Activated CD4-positive, alpha-beta T cell treated with anti-CD3 and anti-CD28 coated beads, Interleukin-2, amount 50 U/mL, for 48 hours (primary cell): ENCODE measurements around the gene MOCOS.

Source experiments
- DNase-seq, 2 experiments: peaks; one replicate each; pipeline ENCODE4 v3.0.0-alpha.2; 2020

MOCOS gene

DNA sequence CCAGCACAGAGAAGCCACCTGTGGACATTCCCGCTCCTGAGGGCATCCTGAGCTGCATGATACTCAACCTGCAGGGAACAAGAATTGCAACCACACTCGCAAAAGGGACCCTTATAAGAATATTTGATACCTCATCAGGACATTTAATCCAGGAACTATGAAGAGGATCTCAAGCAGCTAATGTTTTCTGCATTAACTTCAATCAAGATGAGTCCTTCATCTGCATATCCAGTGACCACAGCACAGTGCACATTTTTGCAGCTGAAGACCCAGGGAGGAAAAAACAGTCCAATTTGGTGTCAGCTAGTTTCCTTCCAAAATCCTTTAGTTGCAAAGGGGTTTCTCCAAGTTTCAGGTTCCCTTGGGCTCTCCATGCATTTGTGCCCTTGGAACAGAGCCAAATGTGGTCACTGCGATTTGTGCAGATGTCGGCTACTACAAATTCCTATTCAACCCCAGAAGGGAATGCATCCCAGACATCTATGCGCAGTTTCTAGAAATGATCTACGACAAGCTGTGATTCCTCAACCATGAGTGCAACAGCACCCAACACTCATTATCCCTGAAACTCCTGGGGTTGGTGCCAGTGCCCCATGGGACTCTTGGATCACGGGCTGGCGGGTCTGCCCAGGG is 86.9 kb downstream of the MOCOS start:
- no peak for DNase-seq

DNA sequence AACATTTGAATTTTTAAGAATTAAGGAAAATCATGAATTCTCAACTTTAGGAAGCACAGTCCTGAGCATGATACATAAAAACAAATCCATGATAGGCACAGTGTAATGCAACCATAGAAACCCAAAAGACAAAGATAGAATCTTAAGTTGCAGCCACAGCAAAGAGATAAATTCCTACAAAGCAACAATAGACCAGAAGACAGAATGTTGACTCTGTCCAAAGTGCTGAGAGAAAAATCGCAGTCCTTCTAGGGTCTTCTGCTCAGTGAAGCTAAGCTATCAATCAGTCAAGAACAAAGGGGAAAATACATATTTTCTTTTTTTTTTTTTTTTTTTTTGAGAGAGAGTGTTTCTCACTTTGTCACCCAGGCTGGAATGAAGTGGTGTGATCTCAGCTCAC is 88.3 kb downstream of the MOCOS start:
- DNase-seq = no peak

DNA sequence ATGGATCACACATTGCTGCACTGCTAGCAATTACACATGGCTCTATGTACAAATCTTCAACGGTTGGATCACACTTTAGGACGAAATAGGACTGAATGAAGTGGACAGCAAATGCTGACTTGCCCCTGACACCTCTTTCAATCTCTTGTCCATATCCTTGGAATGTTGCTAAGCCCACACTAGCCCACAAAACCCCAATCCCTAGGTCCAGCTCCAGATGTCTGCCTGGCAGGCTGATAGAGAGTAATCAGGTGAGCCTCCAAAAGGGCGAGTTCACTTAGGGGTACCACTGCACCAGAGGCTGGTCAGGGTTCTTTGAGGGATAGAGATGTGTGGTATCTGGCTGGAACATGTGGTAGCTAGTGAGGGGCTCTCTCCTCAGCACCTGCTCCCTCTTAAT is 91.7 kb downstream of the MOCOS start:
- no peak for DNase-seq

DNA sequence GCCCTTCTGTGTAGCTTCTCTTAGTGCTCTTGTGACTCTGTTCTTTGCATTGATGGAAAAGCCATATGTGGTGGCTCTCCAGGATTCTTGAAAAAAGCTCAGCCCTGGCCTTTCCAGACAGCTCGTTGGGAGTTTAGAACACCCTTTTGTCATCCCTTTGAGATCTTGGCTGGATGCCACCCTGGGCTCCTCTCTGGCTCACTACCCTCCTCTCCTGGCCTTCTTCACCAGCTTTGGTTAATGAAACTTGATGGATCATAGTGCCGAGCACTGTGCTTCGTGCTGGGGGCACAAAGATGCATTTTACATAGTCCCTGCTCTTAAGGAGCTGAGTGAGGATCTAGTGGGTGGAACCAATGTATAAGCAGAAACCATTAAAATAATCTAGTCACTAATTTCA is 94.6 kb downstream of the MOCOS start:
- DNase-seq = no peak

DNA sequence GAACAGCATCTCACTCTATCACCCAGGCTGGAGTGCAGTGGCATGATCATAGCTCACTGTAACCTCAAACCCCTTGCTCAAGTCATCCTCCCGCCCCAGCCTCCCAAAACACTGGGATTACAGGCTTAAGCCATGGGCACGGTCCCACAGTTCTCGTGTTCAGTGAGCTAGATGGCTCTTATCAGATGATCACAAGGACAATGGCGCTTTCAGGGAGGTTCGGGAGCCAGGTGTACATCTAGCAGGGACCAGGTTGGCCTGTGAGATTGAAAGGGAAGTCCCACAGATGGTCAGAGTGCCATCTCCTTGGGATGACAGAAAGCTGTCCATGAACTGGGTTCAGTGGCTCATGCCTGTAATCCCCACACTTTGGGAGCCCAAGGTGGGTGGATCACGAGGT is 96.2 kb downstream of the MOCOS start:
- no peak for DNase-seq

DNA sequence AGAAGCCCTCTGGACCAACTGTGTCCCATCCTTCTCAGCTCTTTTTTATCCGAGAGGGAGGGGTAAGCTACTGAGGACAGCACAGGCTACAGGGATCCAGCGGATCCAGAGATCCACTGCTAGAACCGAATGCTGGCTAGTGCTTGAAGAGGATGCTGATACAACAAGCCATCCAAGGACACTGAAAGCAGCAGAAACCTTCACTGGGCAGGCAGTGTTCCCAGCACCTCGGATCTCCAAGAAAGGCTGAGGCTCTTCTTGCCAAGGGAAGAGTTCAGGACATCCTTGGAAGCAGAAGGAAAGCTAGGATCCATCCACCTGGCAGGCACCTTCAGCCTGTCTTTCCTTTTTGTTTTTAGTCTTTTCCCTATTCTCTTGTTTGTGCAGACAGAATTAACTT is 97.0 kb downstream of the MOCOS start:
- DNase-seq = no peak

DNA sequence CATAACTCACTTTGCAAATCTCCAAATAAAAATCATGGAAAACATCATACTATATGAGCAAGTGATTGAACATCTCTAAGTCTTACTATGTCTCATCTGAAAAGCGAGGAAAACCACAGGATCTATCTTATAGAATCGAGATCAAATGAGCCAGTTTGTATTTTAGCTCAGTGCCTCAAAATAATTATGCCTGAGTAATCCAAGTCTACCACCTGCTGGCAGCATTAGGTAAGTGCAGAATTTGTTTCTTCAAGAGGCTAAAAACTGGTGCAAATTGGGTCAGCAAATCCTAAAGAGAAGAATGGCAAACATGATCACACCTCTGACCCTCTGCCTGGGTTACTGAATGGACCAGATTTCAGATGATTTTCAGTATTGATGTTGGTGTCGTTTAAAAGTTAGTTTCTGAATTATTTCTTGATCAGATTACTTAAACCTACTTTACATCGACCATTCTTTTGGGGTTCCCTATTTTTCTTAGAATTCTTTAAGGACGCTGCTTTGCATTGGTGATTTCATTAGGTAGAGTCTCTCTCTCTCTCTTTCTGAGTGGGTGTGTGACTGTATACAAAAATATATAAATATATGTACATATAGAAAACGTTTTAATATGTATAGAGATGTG is 97.5 kb downstream of the MOCOS start:
- DNase-seq = peak in 1 of 2 experiments; percentile 33

DNA sequence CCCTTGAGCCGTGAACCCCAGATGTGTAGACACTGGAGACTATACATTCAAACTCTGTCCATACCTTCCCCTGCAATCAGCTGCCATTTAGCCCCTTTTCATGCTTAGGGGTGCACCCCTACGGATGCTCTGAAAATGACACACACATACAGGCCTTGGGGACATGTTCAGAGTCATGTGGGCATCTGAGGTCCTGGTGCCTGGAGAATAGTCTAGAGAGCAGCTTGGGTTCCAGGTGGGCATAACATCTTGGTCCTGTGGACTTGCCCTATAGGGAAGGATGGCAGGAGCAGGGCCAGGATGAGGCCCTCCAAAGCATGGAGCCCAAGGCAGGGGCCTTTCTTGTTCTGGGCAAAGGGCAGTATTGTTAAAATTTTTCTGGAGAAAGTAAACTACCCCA is 100.4 kb downstream of the MOCOS start:
- DNase-seq = no peak

DNA sequence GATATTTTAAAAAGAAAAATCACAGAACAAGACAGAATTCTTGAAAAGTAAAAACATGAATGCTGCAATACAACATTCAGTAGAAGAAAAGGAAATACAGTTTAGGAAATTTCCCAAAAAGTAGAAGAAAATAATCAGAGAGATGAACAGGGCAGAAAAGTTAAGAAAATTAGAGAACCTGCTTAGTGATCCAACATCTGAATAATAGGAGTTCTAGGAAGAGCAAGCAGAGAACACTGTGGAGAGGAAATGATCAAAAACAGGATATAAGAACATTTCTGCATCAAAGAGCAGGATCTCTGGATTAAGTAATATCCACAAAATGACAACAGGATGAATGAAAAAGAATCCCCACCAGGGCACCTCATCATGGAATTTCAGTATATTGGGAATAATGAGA is 101.4 kb downstream of the MOCOS start:
- DNase-seq = no peak

DNA sequence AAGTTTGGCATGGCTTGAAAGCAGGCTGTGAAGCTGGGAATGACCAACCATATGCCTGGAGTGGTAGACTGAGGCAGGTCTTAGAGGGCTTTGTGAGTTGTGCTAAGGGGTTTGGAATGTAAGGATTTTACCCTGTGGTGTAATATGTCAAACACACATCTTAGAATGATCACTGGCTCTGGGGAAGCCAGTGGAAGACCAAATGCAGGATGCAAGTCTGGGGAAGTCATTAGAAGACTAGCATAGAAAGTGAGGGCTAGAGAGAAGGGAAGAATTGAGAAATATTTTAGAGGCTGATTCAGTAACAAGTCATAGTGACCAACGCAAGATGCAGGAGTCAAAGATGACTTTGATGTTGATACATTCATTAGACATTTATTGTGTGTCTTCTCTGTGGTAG is 106.7 kb downstream of the MOCOS start:
- no peak for DNase-seq

DNA sequence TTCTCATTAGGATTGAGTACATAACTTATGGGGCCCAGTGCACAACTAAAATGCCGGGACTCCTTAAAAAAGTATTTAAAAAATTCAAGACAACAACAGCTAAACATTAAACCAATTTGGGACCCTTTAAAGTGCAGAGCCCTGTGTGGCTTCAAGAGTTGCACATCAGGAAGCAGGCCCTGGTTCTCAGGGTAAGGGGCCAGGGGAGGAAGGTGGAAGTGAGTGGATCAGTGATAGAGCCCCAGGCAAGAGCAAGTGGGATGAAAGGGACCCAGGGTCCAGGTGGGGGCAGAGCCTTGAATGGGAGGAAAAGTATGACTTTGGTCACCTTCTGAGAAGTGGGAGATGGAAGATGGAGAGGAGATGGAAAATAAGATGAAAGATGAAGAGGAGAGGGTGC is 107.9 kb downstream of the MOCOS start:
- DNase-seq = no peak

DNA sequence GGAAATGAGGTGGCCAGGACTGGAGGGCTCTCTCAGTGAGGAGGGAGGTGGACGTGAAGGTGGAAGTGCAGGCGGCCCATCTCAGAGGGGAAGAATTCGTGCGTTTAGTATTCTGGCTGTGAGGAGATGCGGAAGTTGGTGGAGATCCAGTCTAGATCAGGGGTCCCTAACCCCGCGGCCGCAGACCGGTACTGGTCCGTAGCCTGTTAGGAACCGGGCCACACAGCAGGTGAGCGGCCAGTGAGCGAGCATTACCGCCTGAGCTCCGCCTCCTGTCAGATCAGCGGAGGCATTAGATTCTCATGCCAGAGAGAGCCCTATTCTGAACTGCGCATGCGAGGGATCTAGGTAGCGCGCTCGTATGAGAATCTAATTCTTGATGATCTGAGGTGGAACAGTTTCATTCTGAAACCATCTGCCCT is 108.6 kb downstream of the MOCOS start:
- no peak for DNase-seq

DNA sequence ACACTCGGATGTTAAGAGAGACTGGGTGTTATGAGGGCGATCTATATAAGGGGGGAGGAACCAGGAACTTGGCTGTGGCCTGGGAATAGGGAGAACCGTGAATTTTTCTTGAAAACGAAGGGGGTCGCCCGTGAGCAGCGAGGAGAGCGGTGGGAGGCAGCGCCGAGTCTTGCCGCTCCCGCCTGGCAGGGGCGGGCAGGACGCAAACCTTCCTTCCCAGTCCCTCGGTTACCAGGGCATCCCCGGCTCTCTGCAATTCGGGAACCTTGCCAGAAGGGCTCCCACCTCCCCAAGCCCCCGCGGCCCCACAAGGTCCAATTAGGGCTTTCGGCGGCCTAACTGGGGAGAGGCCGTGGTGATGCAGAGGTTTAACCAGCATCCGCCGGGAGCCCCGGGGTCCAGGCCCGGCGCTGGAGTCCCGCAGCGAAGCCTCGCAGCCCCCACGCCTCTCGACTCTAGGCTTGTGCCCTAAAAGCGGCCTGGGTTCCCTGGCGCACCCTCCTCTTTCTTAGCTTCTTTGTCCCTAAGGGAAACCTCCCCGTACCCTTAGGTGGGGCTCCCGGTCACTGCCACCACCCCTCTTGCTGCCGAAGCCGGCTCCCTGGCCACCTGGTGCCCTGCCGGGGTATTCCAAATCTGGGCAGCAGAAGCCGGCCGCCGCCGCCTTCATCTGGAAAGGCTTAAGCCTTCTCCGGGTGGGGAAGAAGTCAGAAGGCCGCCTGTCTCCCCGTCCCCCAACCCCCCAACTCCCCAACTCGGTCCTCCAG is 109.5 kb downstream of the MOCOS start:
- peak in 1 of 2 experiments; percentile 20 for DNase-seq

DNA sequence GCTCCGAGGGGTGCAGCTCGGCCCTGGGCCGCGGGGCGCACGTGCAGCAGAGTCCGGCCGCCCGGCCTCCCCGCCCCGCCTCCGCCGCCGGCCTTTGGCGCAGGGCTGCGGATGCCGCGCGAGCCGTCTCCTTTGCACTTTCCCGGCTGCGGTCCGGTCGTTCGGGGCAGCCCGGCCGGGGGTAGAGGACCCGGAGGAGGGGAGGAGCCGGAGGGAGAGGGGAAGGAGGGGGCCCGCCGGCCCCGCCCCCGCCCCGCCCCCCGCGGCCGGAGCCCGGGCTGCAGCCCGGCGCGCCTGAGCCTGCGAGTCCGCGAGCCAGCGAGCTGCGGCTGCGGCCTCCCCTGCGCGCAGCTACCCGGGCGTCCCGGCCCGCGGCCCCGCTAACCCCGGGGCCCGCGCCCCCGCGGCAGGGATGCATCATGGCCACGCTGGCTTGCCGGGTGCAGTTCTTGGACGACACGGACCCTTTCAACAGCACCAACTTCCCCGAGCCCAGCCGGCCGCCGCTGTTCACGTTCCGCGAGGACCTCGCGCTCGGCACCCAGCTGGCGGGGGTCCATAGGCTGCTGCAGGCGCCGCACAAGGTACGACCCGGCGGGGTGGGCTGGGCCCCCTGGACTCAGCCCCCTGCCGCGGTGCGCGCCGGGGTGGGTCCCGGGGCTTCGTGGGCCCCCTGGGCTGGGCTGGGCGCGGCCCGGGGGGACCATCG is 110.3 kb downstream of the MOCOS start, which contains the start of gene FHOD3:
Gene FHOD3, plus strand, starts transcription at position 297 of the 709 bp plus-strand sequence. Its CDS starts 123 bp downstream, at position 420.
- DNase-seq = peak in 1 of 2 experiments; percentile 29

DNA sequence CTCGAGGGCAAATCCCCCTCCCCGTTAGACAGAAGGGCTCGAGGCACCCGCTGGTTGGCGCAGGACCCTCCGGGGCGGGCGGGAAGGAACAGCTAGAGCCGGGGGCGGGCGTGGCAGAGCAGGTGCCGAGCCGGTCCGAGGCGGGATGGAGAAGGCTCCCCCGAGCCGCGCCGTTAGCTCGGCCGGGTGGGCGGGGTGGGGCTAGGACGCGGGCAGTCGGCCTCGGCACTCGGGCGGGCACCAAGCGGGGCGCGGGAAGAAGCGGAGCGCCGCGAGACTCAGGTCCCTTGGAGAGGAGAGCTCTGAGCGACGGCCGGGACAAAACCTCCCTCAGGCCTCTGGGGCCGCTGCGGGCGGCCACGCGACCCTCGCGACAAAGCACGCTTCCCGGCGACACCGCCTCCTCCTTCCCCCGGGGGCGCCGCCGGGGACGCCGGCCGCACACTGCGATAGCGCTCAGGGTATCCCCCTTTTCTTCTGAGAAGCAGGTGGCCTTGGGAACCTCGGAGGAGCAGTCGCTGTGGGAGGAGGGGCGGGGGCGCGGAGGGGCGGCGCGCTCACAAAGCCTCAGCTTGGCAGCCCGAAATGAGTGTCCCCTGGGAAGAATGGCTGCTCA is 110.9 kb downstream of the MOCOS start:
- no peak for DNase-seq

DNA sequence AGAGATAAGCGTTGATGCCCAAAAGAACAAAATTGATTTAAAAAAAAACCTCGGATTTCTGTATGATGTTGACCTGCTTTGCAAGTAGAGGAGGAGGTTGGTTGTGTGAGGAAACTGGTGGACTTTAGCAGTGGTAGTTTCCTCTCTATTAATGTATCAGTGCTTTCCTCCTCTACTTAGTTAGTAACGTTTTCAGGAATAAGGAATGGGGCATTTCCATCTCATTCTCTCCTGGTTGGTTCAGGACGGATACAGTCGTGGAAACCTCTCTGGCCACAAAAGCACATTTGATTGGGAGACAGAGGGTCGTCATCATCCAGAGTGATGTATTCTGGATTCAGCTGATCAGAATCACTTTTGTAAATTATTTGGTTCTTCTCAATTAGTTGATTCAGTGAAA is 111.7 kb downstream of the MOCOS start:
- no peak for DNase-seq

DNA sequence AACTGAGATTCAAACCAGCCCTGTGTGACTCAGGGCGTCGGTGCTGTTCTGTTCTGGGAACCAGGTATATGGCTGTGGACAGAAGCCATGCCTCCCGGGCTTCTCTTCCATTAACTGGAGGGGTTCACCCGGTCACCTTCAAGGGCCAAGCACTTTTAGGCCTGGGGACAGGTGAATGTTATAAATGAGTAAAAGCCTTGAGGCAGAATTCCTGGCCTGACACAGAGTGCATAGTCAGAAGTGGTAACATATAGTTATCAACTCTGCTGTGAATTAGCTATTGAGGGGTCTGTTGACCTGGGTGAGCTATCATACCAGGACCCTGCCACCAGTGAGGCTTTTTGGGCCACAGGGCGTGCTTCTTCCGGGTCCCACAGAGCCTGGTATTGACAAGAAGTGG is 112.9 kb downstream of the MOCOS start:
- no peak for DNase-seq

DNA sequence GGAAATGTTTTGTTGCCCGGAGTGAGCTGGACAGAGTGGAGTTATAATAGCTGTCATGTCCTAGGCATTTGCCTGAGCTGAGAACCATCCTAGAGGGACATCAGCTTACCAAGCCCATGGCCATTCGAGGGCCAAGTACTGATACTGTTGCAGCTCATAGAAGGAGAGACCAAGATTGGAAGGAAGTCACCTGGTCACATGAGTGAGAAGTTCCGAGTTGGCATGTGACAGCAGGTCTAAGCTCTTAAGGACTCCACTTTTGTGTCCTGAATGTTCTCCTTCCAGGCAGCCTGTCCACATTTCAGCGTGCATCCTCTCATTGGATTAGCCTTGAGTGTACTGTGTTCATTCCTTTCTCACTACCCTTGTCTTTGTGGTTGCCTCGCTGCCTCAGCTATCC is 114.6 kb downstream of the MOCOS start:
- no peak for DNase-seq

DNA sequence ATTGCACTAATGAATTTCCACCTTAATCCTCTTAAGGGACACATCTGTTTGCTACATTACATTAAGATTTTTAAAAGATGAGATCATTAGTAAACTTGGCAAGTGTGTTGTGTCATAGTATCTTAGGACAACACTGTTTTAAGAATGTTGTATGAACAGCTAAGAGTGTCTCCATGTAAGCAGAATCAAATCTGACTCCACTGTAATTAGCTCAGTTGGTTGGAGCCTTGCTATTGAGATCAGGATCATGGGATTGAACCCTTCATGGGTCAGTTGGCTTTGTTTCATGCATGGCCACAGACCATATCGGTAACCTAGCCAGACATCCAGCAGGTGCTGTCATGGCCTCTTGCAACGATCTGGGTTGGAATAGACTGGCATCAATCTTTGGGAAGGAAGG is 115.4 kb downstream of the MOCOS start:
- DNase-seq = no peak

DNA sequence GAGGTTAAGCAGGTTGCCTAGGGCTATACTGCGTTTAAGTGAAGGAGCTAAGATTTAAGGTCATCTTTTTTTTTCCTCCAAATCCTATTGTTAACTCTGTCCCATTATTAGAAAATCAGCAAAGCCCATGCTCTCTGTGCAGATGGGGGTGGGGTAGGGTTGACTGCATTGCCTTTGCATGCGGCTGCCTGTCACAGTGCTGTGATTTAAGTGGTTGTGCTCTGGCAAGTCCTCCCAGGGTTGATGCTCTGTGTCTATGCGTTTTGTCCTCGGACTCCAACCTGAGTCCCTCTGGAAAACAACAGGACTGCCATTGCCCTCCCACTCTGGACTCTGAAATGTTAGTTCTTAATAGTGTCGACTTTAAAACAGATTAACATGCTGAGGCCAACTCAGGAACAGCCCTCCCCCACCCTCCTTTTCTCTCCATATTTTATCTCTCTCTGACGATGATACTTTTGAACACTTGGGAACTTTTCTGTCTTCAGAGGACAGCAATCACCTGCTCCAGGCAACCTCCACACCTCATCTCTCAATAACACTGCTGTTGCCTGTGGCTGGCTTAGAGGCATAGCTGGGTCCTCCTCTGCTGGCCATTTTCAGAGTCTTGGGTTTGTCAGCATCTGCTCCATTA is 116.0 kb downstream of the MOCOS start:
- DNase-seq = no peak

DNA sequence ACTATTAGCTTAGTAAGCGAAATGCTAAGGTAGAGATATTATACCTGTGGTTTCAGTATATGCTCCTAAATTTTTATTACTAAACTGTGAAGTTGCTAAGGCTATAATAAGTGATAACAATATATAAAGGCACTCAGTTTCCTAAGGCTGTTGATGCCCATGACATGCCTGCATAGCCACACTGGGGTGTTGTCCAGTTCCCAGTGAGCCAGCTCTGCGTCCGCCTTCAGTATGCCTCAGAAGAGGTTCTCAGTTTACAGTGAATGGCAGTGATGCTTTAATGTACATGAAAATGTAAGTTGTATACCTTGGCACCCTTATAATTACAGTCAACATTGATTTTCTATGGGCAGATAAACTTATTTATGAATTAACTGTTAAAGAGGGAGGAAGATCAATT is 117.4 kb downstream of the MOCOS start:
- DNase-seq = no peak

DNA sequence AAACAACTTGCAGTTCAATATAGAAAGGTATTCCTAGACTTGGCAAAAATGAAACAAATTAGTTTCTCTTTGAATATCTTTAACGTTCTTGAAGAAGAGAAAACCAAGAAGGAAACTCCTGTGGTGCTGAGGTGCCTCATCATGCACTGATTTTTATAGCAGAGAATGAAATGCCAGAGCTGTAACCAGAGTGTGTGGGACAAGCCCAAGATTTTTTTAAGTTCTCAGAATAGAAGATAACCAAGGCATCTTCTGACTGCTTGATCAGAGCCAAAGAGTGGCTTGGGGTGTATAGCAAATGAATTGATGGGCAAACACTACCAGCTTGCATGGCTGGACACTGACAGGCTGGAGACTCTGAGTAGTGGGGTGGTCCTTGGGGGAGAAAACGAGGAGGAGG is 118.1 kb downstream of the MOCOS start:
- DNase-seq = no peak

DNA sequence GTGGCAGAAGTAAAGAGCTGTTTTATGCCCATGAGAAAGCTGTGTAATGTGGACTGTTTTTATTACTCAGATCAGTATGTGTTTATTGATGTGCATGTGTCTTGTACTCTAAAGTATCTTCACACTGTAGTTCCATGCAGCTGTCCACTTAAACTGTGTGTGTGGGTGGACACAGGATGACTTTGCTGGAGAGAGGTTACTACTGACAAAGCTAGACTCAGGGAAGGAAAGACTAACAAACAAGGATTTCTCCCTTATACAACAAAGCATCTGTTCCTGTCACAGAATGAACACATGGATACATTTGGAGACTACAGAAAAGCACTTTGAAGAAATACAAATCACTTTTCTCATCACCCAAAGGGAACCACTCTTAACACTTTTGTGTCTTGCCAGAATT is 120.2 kb downstream of the MOCOS start:
- DNase-seq = no peak
